Heart left ventricle (tissue), 16 donors: ENCODE measurements around the gene CAMTA1. TPM values are rescaled to one million over a fixed set of nuclear protein-coding genes. Genes with fewer than 3 reads are reported as not detected.

Source experiments
- ATAC-seq, 4 donors: fragments of 200-7000 bp; cut with Tn5 transposase; one replicate each; pipeline ENCODE4 v1.9.1; 2020 to 2022; ENCODE audit warnings: moderate library complexity in 4 of 4, mild to moderate bottlenecking in 3 of 4, moderate number of reproducible peaks in 1 of 4
- DNase-seq, 5 donors: peaks; one replicate each; pipeline ENCODE4 v3.0.0-alpha.2; 2020
- H3K27ac ChIP-seq, 12 donors: fragments of 200-600 bp; sonication (generic) in 4 of 12; one replicate each; pipeline versions ENCODE4 v1.5.0 to v1.8.0; 2016 to 2022; ENCODE audit warnings: mild to moderate bottlenecking in 2 of 12
- H3K27me3 ChIP-seq, 9 donors: fragments of 200-600 bp; sonication (generic) in 2 of 9; one replicate each; pipeline versions ENCODE4 v1.5.1 to v1.8.0; 2016 to 2022; ENCODE audit warnings: mild to moderate bottlenecking in 3 of 9
- H3K36me3 ChIP-seq, 9 donors: fragments of 200-600 bp; sonication (generic) in 2 of 9; one replicate each; pipeline versions ENCODE4 v1.5.0 to v1.8.0; 2018 to 2022; ENCODE audit warnings: mild to moderate bottlenecking in 2 of 9
- H3K4me1 ChIP-seq, 12 donors: fragments of 200-600 bp; sonication (generic) in 4 of 12; one replicate each; pipeline versions ENCODE4 v1.5.0 to v1.8.0; 2016 to 2022; ENCODE audit warnings: mild to moderate bottlenecking in 3 of 12
- H3K4me3 ChIP-seq, 12 donors: fragments of 200-600 bp; sonication (generic) in 4 of 12; one replicate each; pipeline versions ENCODE4 v1.5.0 to v1.8.0; 2017 to 2022; ENCODE audit warnings: mild to moderate bottlenecking in 9 of 12, moderate library complexity in 4 of 12
- H3K9me3 ChIP-seq, 12 donors: fragments of 200-600 bp; sonication (generic) in 4 of 12; one replicate each; pipeline versions ENCODE4 v1.5.0 to v1.8.0; 2016 to 2022; ENCODE audit warnings: mild to moderate bottlenecking in 1 of 12
- CTCF ChIP-seq, 12 donors: fragments of 200-600 bp; sonication (generic) in 4 of 12; IDR thresholded peaks; one replicate each; pipeline versions ENCODE4 v1.5.0 to v1.8.0; 2018 to 2022; ENCODE audit warnings: antibody characterized with exemption in 12 of 12, mild to moderate bottlenecking in 5 of 12
- POLR2A ChIP-seq, 2 donors: fragments of 450-650 bp; IDR thresholded peaks; one replicate each; pipeline ENCODE4 v1.6.1; 2017; ENCODE audit warnings: antibody characterized with exemption in 2 of 2, mild to moderate bottlenecking in 2 of 2, moderate library complexity in 2 of 2
- WGBS, 4 donors: extraction: QIAGEN DNeasy Blood & Tissue Kit in 2 of 4; methylation state at CpG; one replicate each; pipeline versions ENCODE4 v1.1.5 to v1.1.7; 2013 to 2018; 5-methylcytosine and 5-hydroxymethylcytosine counted together
- intact Hi-C, 10 donors: fragments of 100-400 bp; cut with DNase I; formaldehyde crosslinking; loops; one replicate each; pipeline versions ENCODE4 v1.11.1 to v1.14.2; 2022
- polyA plus RNA-seq, 2 donors: library from polyadenylated mRNA; stranded (reverse); fragments of 200-250 nt; gene quantifications; one replicate each; pipeline ENCODE4 v1.2.3, GENCODE V29; 2013
- total RNA-seq, 9 donors: library from RNA; depleted of rRNA in 2 of 9; stranded (reverse); fragments of >200 nt in 2 of 9; fragmentation: NEBNext Ultra II Directional in 3 of 9; extraction: Animal tissue kit (Norgen Biotek cat#: 25700) in 3 of 9; gene quantifications; one replicate each; pipeline versions ENCODE4 v1.1.0 to v1.2.4, GENCODE V29; 2016 to 2023
- donor health status: ischemic (EF 13 %, LVEDD 7.1; RV severe dilation, severe dysfunction).
- donor health status: healthy with polysubstance abuse.
- donor health status: DM: no; HTN: yes; CAD: no.
- donor health status: DM: no; HTN: no; CAD: no.
- donor health status: ischemic (EF 25% LVEDD 6.9; RV normal size, moderate dysfunction).
- donor health status: ischemic (EF 25% LVEDD 5.7; RV mildly dilated, moderate dysfunction).
- donor health status: healthy.
- donor health status: DM: yes; HTN: yes; CAD: no.
- donor health status: ischemic (EF 35%, LVEDD 5.7; RV mildly dilated, moderate dysfunction).
- donor health status: nonischemic (EF 11% LVEDD 7.7; RV severe dilation, severe dysfunction).
- donor health status: DM: yes; HTN: yes; CAD: no.
- donor health status: PGD.
- donor health status: ischemic (EF 29% LVEDD 5.4; RV normal size, mild dysfunction).
- donor health status: nonischemic (EF 23%, LVEDD 6.1; RV moderate dilation, normal function).

CAMTA1 gene
- total and polyA plus RNA-seq, 11 donors = 114 to 303 (median 137) TPM

- Histone ChIP-seq H3K4me3 (no peak overlapping the region), H3K9me3 (peaks cover 0 to 10% (median 0%) of the 10 kb centered on the region in 12 donors), H3K27ac (no peak overlapping the region), H3K27me3 (no peaks in the 10 kb centered on the region), H3K36me3 (no peaks in the 10 kb centered on the region), H3K4me1 (peaks cover 3 to 60% (median 18%) of the 10 kb centered on the region in 12 donors)
- 75 to 88% (median 80%) methylated on average over 3 of the region's 3 CpGs for WGBS, 4 donors
- intact Hi-C loops = loop anchor here in 1 of 10 donors (10.0 kb wide), 1 partner anchor 92 kb away; no protein-coding TSS in a partner anchor
- no peak for TF ChIP-seq CTCF (IDR thresholded peaks at IDR 0.05)
- ATAC-seq (no peak), DNase-seq (peak in 1 of 5 donors; percentile 16)
These were observed 767.9 kb downstream of the CAMTA1 start for GRCh38 chr1:7553042-7553690.

GRCh38 chr1:7554385-7555235 lies 769.4 kb downstream of the CAMTA1 start:
- peaks cover 3 to 55% (median 18%) of the 10 kb centered on the region in 12 donors for H3K4me1 ChIP-seq
- H3K4me3 ChIP-seq = no peak overlapping the region
- H3K36me3 ChIP-seq = no peaks in the 10 kb centered on the region
- H3K9me3 ChIP-seq = peaks cover 0 to 10% (median 0%) of the 10 kb centered on the region in 12 donors
- H3K27ac ChIP-seq = no peak overlapping the region
- DNase-seq (peak in 1 of 5 donors; percentile 26), ATAC-seq (peak in 1 of 4 donors; percentile 12)
- 26 to 40% (median 36%) methylated on average over 8 of the region's 8 CpGs for WGBS, 4 donors
- TF ChIP-seq POLR2A (IDR thresholded peaks at IDR 0.05) = no peak
- TF ChIP-seq CTCF (IDR thresholded peaks at IDR 0.05) = no peak
- intact Hi-C loops = loop anchor here in 1 of 10 donors (10.0 kb wide), 1 partner anchor 90 kb away; no protein-coding TSS in a partner anchor
- no peaks in the 10 kb centered on the region for H3K27me3 ChIP-seq

- no peak overlapping the region for H3K4me3 ChIP-seq
- no peaks in the 10 kb centered on the region for H3K27me3 ChIP-seq
- TF ChIP-seq CTCF (IDR thresholded peaks at IDR 0.05) (no peak), POLR2A (IDR thresholded peaks at IDR 0.05) (no peak)
- H3K9me3 ChIP-seq = peaks cover 0 to 10% (median 0%) of the 10 kb centered on the region in 12 donors
- WGBS, 4 donors = 75 to 81% (median 79%) methylated on average over 12 of the region's 12 CpGs
- DNase-seq (peak in 2 of 5 donors; percentile 6 to 52), ATAC-seq (no peak)
- H3K27ac ChIP-seq = no peak overlapping the region
- peaks cover 0 to 45% (median 18%) of the 10 kb centered on the region in 12 donors for H3K4me1 ChIP-seq
- H3K36me3 ChIP-seq = no peaks in the 10 kb centered on the region
- intact Hi-C loops = loop anchor here in 1 of 10 donors (10.0 kb wide), 1 partner anchor 89 kb away; no protein-coding TSS in a partner anchor
These were observed 770.3 kb downstream of the CAMTA1 start for GRCh38 chr1:7555391-7556185.
